T-cell (primary cell): Measurements from ENCODE around the gene ASCC2. TPM values are rescaled to one million over a fixed set of nuclear protein-coding genes. Genes with fewer than 3 reads are reported as not detected.

ENCODE experiments used
- ATAC-seq, 4 experiments: fragments of 200-7000 bp in 3 of 4; fragments of 150-1000 bp in 1 of 4; cut with Tn5 transposase; replicated peaks in 1 of 4; 1 replicate in 3 of 4; 2 replicates in 1 of 4; pipeline ENCODE4 v1.10.0; 2021; ENCODE audit warnings: moderate library complexity in 3 of 4, mild to moderate bottlenecking in 2 of 4, moderate number of reproducible peaks in 1 of 4
- CTCF ChIA-PET, 2 donors: fragments of 300-600 bp; sonication (Branson Sonifier 250); formaldehyde crosslinking; loops; one replicate each; lab custom pipeline; 2022; ENCODE audit warnings: antibody characterized with exemption in 2 of 2; lab: Charles Lee
- POLR2A ChIA-PET, 2 donors: fragments of 300-600 bp; sonication (Branson Sonifier 250); formaldehyde crosslinking; loops; one replicate each; lab custom pipeline; 2022; ENCODE audit warnings: antibody characterized with exemption in 2 of 2; lab: Charles Lee
- DNase-seq, 35 experiments: peaks; one replicate each; pipeline versions ENCODE4 v3.0.0 to v3.0.0-alpha.2; 2013 to 2023
- H3K27ac ChIP-seq: one replicate; pipeline ENCODE4 v1.5.1; 2013; ENCODE audit warnings: low read length
- H3K27me3 ChIP-seq, 2 experiments: replicated peaks in 1 of 2; 1 replicate in 1 of 2; 2 replicates in 1 of 2; pipeline versions ENCODE4 v1.6.1 to v1.7.0; 2013; ENCODE audit warnings: low read length in 1 of 2, mixed read lengths in 1 of 2; ENCODE audit not compliant: control insufficient read depth in 2 of 2, insufficient read depth in 2 of 2; ENCODE audit errors: extremely low read depth in 1 of 2
- H3K36me3 ChIP-seq, 2 donors: 1 replicate in 1 of 2; 2 replicates in 1 of 2; pipeline versions ENCODE4 v1.6.1 to v1.7.0; 2013; ENCODE audit warnings: low read length in 1 of 2; ENCODE audit not compliant: control insufficient read depth in 2 of 2, insufficient read depth in 1 of 2; ENCODE audit errors: extremely low read depth in 1 of 2
- H3K4me1 ChIP-seq, 2 experiments: 1 replicate in 1 of 2; 2 replicates in 1 of 2; pipeline versions ENCODE4 v1.6.1 to v1.7.0; 2013; ENCODE audit warnings: low read length in 2 of 2, mixed read lengths in 1 of 2; ENCODE audit not compliant: insufficient read depth in 2 of 2, control insufficient read depth in 1 of 2; ENCODE audit errors: extremely low read depth in 1 of 2
- H3K4me3 ChIP-seq, 2 donors: 1 replicate in 1 of 2; 2 replicates in 1 of 2; pipeline versions ENCODE4 v1.5.1 to v1.7.0; 2013; ENCODE audit warnings: mild to moderate bottlenecking in 2 of 2, low read length in 1 of 2, moderate library complexity in 1 of 2; ENCODE audit not compliant: control insufficient read depth in 1 of 2; ENCODE audit errors: extremely low read depth in 1 of 2
- H3K9me3 ChIP-seq: 2 replicates; pipeline ENCODE4 v1.7.0; 2013
- H3K27ac Mint-ChIP-seq, 2 donors: one replicate each; pipeline ENCODE4 v1.8.0; 2020 to 2021; ENCODE audit warnings: mild to moderate bottlenecking in 2 of 2, mixed read lengths in 2 of 2
- H3K27me3 Mint-ChIP-seq, 2 donors: one replicate each; pipeline ENCODE4 v1.8.0; 2021 to 2022; ENCODE audit warnings: mixed read lengths in 2 of 2
- H3K36me3 Mint-ChIP-seq: one replicate; pipeline ENCODE4 v1.8.0; 2021; ENCODE audit warnings: mixed read lengths
- H3K4me1 Mint-ChIP-seq, 3 donors: one replicate each; pipeline ENCODE4 v1.8.0; 2020 to 2022; ENCODE audit warnings: mixed read lengths in 3 of 3, mild to moderate bottlenecking in 1 of 3
- H3K4me3 Mint-ChIP-seq, 3 donors: one replicate each; pipeline ENCODE4 v1.8.0; 2020 to 2022; ENCODE audit warnings: mild to moderate bottlenecking in 3 of 3, mixed read lengths in 3 of 3, moderate library complexity in 3 of 3
- H3K9me3 Mint-ChIP-seq, 3 donors: one replicate each; pipeline ENCODE4 v1.8.0; 2020 to 2022; ENCODE audit warnings: mixed read lengths in 3 of 3
- WGBS: methylation state at CpG from one replicate; pipeline ENCODE4 v1.1.5; 2013; ENCODE audit warnings: missing lambda C conversion rate; ENCODE audit not compliant: insufficient coverage; 5-methylcytosine and 5-hydroxymethylcytosine counted together
- total RNA-seq, 35 experiments: library from RNA in 6 of 35; stranded (reverse) in 6 of 35; fragments of 120-200 nt in 1 of 35; gene quantifications; one replicate each; pipeline versions ENCODE4 v1.2.1 to v1.2.4 and lab custom pipeline; 2013 to 2026

Gene ASCC2
- total RNA-seq, 5 donors from 2014 or later (not counting 1 experiment from before 2014, with no cell fraction given): 80.1 to 94.2 (median 85.7) TPM

GRCh38 chr22:29820961-29821290, 17.1 kb downstream of the ASCC2 start:
- no peak for ATAC-seq
- Histone ChIP-seq H3K4me1 (no peaks in the 10 kb centered on the region), H3K4me3 (no peak overlapping the region), H3K9me3 (no peaks in the 10 kb centered on the region), H3K27ac (no peak overlapping the region), H3K27me3 (no peaks in the 10 kb centered on the region), H3K36me3 (peaks cover 28 to 84% of the 10 kb centered on the region in 2 donors)
- Mint-ChIP-seq H3K27me3 (no peaks in the 10 kb centered on the region), H3K4me3 (no peak overlapping the region), H3K9me3 (no peaks in the 10 kb centered on the region), H3K36me3 (peaks cover 63% of the 10 kb centered on the region), H3K4me1 (peaks cover 0 to 4% (median 0%) of the 10 kb centered on the region in 3 donors), H3K27ac (no peak overlapping the region)
- CTCF ChIA-PET: no interaction called here
- no peak for DNase-seq
- 94% methylated on average over 4 of the region's 7 CpGs for WGBS
- POLR2A ChIA-PET: no interaction called here

- no CpG with 5 or more reads among the region's 2 CpGs for WGBS
- Mint-ChIP-seq H3K9me3 (no peaks in the 10 kb centered on the region), H3K4me1 (peaks cover 0 to 4% (median 0%) of the 10 kb centered on the region in 3 donors), H3K27ac (no peak overlapping the region), H3K4me3 (no peak overlapping the region), H3K27me3 (no peaks in the 10 kb centered on the region), H3K36me3 (peaks cover 61% of the 10 kb centered on the region)
- Histone ChIP-seq H3K4me3 (no peak overlapping the region), H3K36me3 (peaks cover 31 to 85% of the 10 kb centered on the region in 2 donors), H3K4me1 (no peaks in the 10 kb centered on the region), H3K27me3 (no peaks in the 10 kb centered on the region), H3K27ac (no peak overlapping the region), H3K9me3 (no peaks in the 10 kb centered on the region)
- DNase-seq: no peak
- no peak for ATAC-seq
- CTCF ChIA-PET: no interaction called here
- POLR2A ChIA-PET: no interaction called here
Measured at GRCh38 chr22:29819501-29819900, 18.6 kb downstream of the ASCC2 start.

DNA sequence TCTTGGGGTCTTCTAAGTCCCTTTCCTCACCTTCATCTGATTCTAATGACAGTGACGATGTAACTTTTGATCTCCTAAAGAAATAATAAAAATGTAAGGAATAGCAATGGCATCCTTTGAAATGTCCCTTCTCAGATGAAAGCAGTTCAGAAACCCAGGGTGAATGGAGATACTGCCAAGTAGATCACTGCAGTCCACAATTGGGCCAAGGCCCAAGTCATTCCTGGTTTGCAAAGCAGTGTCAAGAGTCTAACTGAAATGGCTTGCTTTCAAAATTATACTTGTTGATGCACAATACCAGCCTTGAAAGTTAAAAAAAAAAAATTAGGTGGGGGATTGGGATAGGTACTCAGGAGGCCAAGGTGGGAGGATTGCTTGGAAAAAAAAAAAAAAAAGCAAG, 20.4 kb downstream of the ASCC2 start:
- ChIA-PET CTCF (interaction anchor here in 1 of 2 donors (0.6 kb wide), 1 partner anchor 189 kb away, joined by 8 read pairs; no protein-coding TSS in a partner anchor), POLR2A (no interaction called here)
- H3K4me3 ChIP-seq: no peak overlapping the region
- DNase-seq (no peak), ATAC-seq (no peak)
- Mint-ChIP-seq H3K4me3 (no peak overlapping the region), H3K4me1 (peaks cover 0 to 4% (median 0%) of the 10 kb centered on the region in 3 donors), H3K9me3 (no peaks in the 10 kb centered on the region), H3K36me3 (peaks cover 68% of the 10 kb centered on the region), H3K27me3 (no peaks in the 10 kb centered on the region), H3K27ac (no peak overlapping the region)
- H3K27ac ChIP-seq: no peak overlapping the region
- peaks cover 36 to 91% of the 10 kb centered on the region in 2 donors for H3K36me3 ChIP-seq
- WGBS: no CpG with 5 or more reads among the region's 1 CpG
- no peaks in the 10 kb centered on the region for H3K27me3 ChIP-seq
- no peaks in the 10 kb centered on the region for H3K4me1 ChIP-seq
- H3K9me3 ChIP-seq: no peaks in the 10 kb centered on the region

DNA sequence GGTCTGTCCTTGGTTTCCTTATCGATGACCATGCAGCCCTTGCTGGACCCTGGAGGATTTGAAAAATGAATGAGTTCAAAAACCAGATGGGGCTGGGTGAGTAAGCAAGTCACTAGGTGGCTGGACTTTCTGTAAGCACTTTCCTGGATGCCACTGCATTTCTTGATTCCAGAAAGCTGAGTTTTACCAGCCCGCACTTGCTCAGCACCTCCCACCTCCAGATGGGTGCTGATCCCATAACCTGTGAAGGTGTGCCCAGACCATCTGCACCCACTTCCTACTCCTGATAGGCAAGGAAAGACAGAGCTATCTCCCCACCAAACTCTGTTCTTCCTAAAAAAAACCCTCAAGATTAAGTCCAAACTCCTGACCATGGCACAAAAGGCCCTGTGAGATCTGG, 21.1 kb downstream of the ASCC2 start:
- H3K36me3 ChIP-seq: peaks cover 36 to 90% of the 10 kb centered on the region in 2 donors
- Mint-ChIP-seq H3K36me3 (peaks cover 71% of the 10 kb centered on the region), H3K9me3 (no peaks in the 10 kb centered on the region), H3K4me1 (peaks cover 0 to 4% (median 0%) of the 10 kb centered on the region in 3 donors), H3K27ac (no peak overlapping the region), H3K27me3 (no peaks in the 10 kb centered on the region), H3K4me3 (no peak overlapping the region)
- ATAC-seq: no peak
- H3K4me1 ChIP-seq: no peaks in the 10 kb centered on the region
- no peak overlapping the region for H3K4me3 ChIP-seq
- H3K27ac ChIP-seq: no peak overlapping the region
- WGBS: 100% methylated on average over 1 of the region's 2 CpGs
- DNase-seq: no peak
- POLR2A ChIA-PET: no interaction called here
- CTCF ChIA-PET: interaction anchor here in 1 of 2 donors (0.6 kb wide), 1 partner anchor 188 kb away, joined by 8 read pairs; no protein-coding TSS in a partner anchor
- no peaks in the 10 kb centered on the region for H3K9me3 ChIP-seq
- H3K27me3 ChIP-seq: no peaks in the 10 kb centered on the region

- no peaks in the 10 kb centered on the region for H3K27me3 Mint-ChIP-seq
- CTCF ChIA-PET: no interaction called here
Measured at GRCh38 chr22:29816539-29816938, 21.5 kb downstream of the ASCC2 start.

DNA sequence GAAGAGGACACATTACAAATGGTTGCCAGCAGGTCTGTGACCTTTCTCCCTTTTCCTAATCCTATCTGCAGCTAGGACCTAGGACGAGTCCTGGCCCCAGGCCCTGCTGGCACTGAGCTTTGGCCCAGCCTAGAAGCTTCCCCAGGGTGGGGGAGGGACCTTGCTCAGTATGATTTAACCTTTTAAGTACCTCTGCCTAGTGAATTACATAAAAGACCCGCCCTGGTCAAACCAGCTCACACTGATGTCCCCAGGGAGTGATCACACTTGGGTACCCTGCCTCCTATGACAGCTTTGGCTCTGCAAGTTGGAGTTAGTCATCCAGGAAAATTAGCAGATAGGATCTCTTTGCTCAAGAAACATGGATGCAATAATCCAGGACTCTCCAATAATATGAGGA, 21.9 kb downstream of the ASCC2 start:
- CTCF ChIA-PET: no interaction called here
- H3K4me1 ChIP-seq: no peaks in the 10 kb centered on the region
- Mint-ChIP-seq H3K4me1 (peaks cover 0 to under 1% (median 0%) of the 10 kb centered on the region in 3 donors), H3K27ac (no peak overlapping the region), H3K36me3 (peaks cover 72% of the 10 kb centered on the region), H3K9me3 (no peaks in the 10 kb centered on the region), H3K4me3 (no peak overlapping the region), H3K27me3 (no peaks in the 10 kb centered on the region)
- POLR2A ChIA-PET: interaction anchor here in 1 of 2 donors (0.6 kb wide), 1 partner anchor 161 kb away, joined by 4 read pairs; no protein-coding TSS in a partner anchor
- WGBS: no CpG with 5 or more reads among the region's 2 CpGs
- no peaks in the 10 kb centered on the region for H3K27me3 ChIP-seq
- DNase-seq (no peak), ATAC-seq (no peak)
- no peaks in the 10 kb centered on the region for H3K9me3 ChIP-seq
- H3K36me3 ChIP-seq: peaks cover 36 to 86% of the 10 kb centered on the region in 2 donors
- H3K4me3 ChIP-seq: no peak overlapping the region
- no peak overlapping the region for H3K27ac ChIP-seq

More at GRCh38 chr22:29816539-29816938, 21.5 kb downstream of the ASCC2 start:
- POLR2A ChIA-PET: no interaction called here
- Histone ChIP-seq H3K27ac (no peak overlapping the region), H3K4me1 (no peaks in the 10 kb centered on the region), H3K9me3 (no peaks in the 10 kb centered on the region), H3K27me3 (no peaks in the 10 kb centered on the region), H3K4me3 (no peak overlapping the region), H3K36me3 (peaks cover 36 to 87% of the 10 kb centered on the region in 2 donors)
- Mint-ChIP-seq H3K9me3 (no peaks in the 10 kb centered on the region), H3K4me3 (no peak overlapping the region), H3K4me1 (peaks cover 0 to 4% (median 0%) of the 10 kb centered on the region in 3 donors), H3K27ac (no peak overlapping the region), H3K36me3 (peaks cover 73% of the 10 kb centered on the region)
- no peak for ATAC-seq
- DNase-seq: no peak
- 100% methylated on average over 5 of the region's 6 CpGs for WGBS
